Measurements from ENCODE around the gene GPRC5B.

The GPRC5B gene

DNA sequence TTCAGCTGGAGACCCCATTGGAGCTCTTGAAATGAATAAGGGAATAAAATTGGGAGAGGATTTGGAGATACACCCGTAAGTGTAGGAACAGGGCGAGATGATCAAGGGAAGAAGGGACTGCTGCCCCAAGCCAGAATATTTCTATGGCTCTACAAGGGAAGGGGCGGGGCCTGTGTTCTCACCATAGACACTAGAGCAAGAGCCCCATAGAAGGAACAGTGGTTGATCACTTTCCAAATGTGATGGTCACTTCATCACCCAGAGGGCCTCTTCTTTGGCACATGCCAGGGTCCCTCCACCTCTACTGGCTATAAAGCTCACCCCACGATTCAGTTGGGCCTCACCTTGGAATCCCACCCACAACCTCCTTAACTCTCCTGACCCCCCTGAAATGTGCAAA is 25.0 kb downstream of the GPRC5B start:
- Histone ChIP-seq H3K9me3 (ENCODE audit: control insufficient read depth in 1 of 2, low read length in 2 of 2) (no peaks in the 10 kb centered on the region), H3K4me1 (ENCODE audit: control insufficient read depth in 1 of 2, insufficient read depth in 2 of 2, low read length in 2 of 2) (no peaks in the 10 kb centered on the region), H3K9ac (ENCODE audit: low read depth in 1 of 2, low read length in 2 of 2) (no peak overlapping the region), H3K27me3 (ENCODE audit: control insufficient read depth in 1 of 2, insufficient read depth in 2 of 2, low read length in 2 of 2) (no peaks in the 10 kb centered on the region), H3K36me3 (ENCODE audit: control insufficient read depth in 1 of 2, insufficient read depth in 2 of 2, low read length in 2 of 2) (peaks cover 0 to 4% of the 10 kb centered on the region in 2 donors), H3K4me3 (ENCODE audit: low read depth in 1 of 2, low read length in 2 of 2) (no peak overlapping the region), H3K27ac (ENCODE audit: low read depth, low read length) (no peak overlapping the region)

DNA sequence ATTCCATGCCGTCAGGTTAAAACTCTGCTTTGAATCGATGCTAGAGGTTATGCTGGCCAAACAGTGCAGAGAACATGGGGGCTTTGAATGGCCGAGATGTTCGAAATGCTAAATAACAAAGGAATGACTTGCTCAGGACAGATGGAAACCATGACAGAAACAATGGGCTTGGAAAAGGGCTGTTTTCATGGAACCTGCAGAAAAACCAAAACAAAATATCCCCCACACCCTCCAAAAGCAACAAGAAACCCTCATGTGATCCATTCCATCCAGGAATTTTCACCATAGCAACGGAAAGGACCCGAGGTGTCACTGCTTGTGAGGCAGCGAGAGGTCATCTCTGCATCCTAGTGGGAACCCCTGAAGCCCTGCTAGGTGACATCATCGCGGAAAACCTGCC is 25.5 kb downstream of the GPRC5B start:
- Histone ChIP-seq H3K27me3 (ENCODE audit: control insufficient read depth in 1 of 2, insufficient read depth in 2 of 2, low read length in 2 of 2) (no peaks in the 10 kb centered on the region), H3K9ac (ENCODE audit: low read depth in 1 of 2, low read length in 2 of 2) (no peak overlapping the region), H3K4me1 (ENCODE audit: control insufficient read depth in 1 of 2, insufficient read depth in 2 of 2, low read length in 2 of 2) (no peaks in the 10 kb centered on the region), H3K9me3 (ENCODE audit: control insufficient read depth in 1 of 2, low read length in 2 of 2) (no peaks in the 10 kb centered on the region), H3K27ac (ENCODE audit: low read depth, low read length) (no peak overlapping the region), H3K4me3 (ENCODE audit: low read depth in 1 of 2, low read length in 2 of 2) (no peak overlapping the region), H3K36me3 (ENCODE audit: control insufficient read depth in 1 of 2, insufficient read depth in 2 of 2, low read length in 2 of 2) (peaks cover 0 to 4% of the 10 kb centered on the region in 2 donors)

DNA sequence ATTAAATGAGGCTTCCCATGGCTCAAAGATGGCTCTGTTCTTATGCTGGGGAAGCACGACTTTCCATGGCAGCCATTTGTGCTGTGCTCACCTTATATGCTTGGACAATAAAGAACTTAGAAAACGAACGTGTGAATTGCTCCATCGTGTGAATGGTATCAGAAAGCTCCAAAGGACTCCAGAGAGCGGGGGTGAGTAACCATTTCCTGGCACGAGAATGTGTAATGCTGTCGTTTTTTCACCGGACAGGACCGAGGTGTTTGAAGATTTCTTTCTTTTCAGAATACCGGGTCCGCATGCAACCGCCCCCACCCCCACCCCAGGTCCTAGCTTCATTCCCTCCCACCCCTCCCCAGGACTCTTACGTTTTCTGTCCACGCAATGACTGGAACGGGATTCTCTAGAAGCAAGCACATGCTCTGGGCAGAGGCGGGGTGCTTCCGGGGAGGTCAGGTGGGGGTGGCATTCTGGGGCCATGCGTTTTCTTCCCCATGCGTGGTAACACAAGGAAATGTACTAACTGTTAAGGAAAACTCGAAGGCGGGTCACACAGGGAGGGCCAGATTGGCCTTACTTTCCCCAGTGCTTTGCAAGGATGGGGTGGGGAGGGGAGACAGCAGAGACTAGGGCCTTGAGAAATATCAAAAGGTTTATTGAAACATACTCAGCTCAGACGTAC is 26.2 kb downstream of the GPRC5B start:
- Histone ChIP-seq H3K9ac (ENCODE audit: low read depth in 1 of 2, low read length in 2 of 2) (no peak overlapping the region), H3K27ac (ENCODE audit: low read depth, low read length) (no peak overlapping the region), H3K4me3 (ENCODE audit: low read depth in 1 of 2, low read length in 2 of 2) (no peak overlapping the region), H3K27me3 (ENCODE audit: control insufficient read depth in 1 of 2, insufficient read depth in 2 of 2, low read length in 2 of 2) (no peaks in the 10 kb centered on the region), H3K36me3 (ENCODE audit: control insufficient read depth in 1 of 2, insufficient read depth in 2 of 2, low read length in 2 of 2) (peaks cover 0 to 4% of the 10 kb centered on the region in 2 donors), H3K9me3 (ENCODE audit: control insufficient read depth in 1 of 2, low read length in 2 of 2) (no peaks in the 10 kb centered on the region), H3K4me1 (ENCODE audit: control insufficient read depth in 1 of 2, insufficient read depth in 2 of 2, low read length in 2 of 2) (no peaks in the 10 kb centered on the region)

DNA sequence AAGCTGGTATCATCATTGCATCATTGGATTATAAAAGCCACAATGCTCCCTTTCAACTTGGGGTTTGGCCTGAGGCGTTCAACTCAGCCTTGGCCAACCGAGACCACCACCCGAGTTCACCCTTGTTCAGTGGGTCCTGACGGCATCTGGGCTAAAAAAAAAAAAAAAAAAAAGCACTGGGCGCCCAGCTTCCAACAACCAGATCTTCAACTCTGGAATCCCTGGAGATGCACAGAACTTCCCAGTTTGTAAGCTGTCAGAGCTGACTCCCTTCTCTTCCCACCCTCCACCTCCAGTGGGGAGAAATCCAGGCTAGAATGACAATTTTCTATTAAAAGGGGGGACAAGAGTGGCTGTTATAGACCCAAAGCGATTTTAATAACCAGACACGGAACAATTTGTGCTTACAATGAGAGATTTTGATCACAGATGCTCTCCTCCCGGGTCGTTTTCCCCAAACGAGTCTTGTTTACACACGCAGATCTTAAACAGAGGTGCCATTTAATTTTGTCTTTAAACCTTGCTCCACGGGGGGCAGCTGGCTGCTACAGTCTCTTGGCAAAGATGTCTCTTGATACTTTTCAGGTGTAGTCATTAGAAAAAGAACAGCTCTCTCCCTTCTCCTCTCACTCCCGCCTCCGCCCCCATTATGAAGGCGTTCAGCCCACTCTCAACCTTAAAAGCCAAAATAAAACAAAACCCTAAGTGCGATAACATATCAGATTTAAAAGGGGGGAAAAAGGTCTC is 26.9 kb downstream of the GPRC5B start:
- H3K27ac ChIP-seq (ENCODE audit: low read depth, low read length), result no peak overlapping the region
- no peak overlapping the region for H3K9ac ChIP-seq (ENCODE audit: low read depth in 1 of 2, low read length in 2 of 2)

DNA sequence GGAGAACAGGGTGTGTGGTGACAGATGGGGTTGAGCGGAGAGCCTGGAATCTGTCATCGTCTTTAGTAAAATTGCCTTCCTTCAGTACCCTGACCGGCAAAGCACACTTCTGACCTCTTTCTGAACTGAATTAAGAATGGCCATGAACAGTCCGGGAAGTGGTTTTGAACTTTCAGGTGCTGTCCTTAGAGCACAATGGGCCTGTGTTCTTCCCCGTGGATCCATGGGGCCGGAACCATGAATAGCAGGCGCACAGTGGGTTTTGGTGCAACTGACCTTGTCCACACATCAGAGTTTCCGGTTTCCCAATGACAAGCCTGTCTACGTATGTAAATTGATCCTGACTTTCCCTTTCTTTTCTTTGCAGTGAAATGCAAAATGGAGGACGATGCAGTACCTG is 28.5 kb downstream of the GPRC5B start:
- H3K27ac ChIP-seq (ENCODE audit: low read depth, low read length), result no peak overlapping the region
- no peaks in the 10 kb centered on the region for H3K27me3 ChIP-seq (ENCODE audit: control insufficient read depth in 1 of 2, insufficient read depth in 2 of 2, low read length in 2 of 2)
- no peaks in the 10 kb centered on the region for H3K4me1 ChIP-seq (ENCODE audit: control insufficient read depth in 1 of 2, insufficient read depth in 2 of 2, low read length in 2 of 2)
- H3K36me3 ChIP-seq (ENCODE audit: control insufficient read depth in 1 of 2, insufficient read depth in 2 of 2, low read length in 2 of 2), result peaks cover 0 to 4% of the 10 kb centered on the region in 2 donors
- no peak overlapping the region for H3K4me3 ChIP-seq (ENCODE audit: low read depth in 1 of 2, low read length in 2 of 2)
- H3K9ac ChIP-seq (ENCODE audit: low read depth in 1 of 2, low read length in 2 of 2), result no peak overlapping the region
- H3K9me3 ChIP-seq (ENCODE audit: control insufficient read depth in 1 of 2, low read length in 2 of 2), result no peaks in the 10 kb centered on the region

More for the DNA sequence above, 26.9 kb downstream of the GPRC5B start:
- H3K9me3 ChIP-seq (ENCODE audit: control insufficient read depth in 1 of 2, low read length in 2 of 2), result no peaks in the 10 kb centered on the region
- H3K4me1 ChIP-seq (ENCODE audit: control insufficient read depth in 1 of 2, insufficient read depth in 2 of 2, low read length in 2 of 2), result no peaks in the 10 kb centered on the region
- no peaks in the 10 kb centered on the region for H3K27me3 ChIP-seq (ENCODE audit: control insufficient read depth in 1 of 2, insufficient read depth in 2 of 2, low read length in 2 of 2)
- H3K36me3 ChIP-seq (ENCODE audit: control insufficient read depth in 1 of 2, insufficient read depth in 2 of 2, low read length in 2 of 2), result peaks cover 0 to 4% of the 10 kb centered on the region in 2 donors
- H3K4me3 ChIP-seq (ENCODE audit: low read depth in 1 of 2, low read length in 2 of 2), result no peak overlapping the region

DNA sequence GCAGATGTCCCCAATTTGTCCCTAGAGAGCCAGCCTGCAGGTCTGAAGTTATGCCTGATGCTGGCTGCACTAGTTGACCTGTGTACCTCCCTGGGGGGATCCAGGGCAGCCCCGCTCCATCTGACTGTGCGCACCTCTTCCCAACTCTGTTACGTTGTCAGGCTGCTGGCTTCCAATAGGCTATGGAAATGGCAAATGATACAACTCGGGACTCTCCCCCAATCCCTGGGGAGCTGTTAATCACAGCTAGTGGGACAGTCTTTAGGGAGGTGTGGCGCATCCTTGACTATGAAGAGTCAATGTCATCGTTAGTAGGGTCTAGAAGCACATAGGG is 30.1 kb downstream of the GPRC5B start:
- Histone ChIP-seq H3K9ac (ENCODE audit: low read depth in 1 of 2, low read length in 2 of 2) (no peak overlapping the region), H3K4me1 (ENCODE audit: control insufficient read depth in 1 of 2, insufficient read depth in 2 of 2, low read length in 2 of 2) (no peaks in the 10 kb centered on the region), H3K27me3 (ENCODE audit: control insufficient read depth in 1 of 2, insufficient read depth in 2 of 2, low read length in 2 of 2) (no peaks in the 10 kb centered on the region), H3K4me3 (ENCODE audit: low read depth in 1 of 2, low read length in 2 of 2) (no peak overlapping the region), H3K27ac (ENCODE audit: low read depth, low read length) (no peak overlapping the region), H3K9me3 (ENCODE audit: control insufficient read depth in 1 of 2, low read length in 2 of 2) (no peaks in the 10 kb centered on the region), H3K36me3 (ENCODE audit: control insufficient read depth in 1 of 2, insufficient read depth in 2 of 2, low read length in 2 of 2) (no peaks in the 10 kb centered on the region)

DNA sequence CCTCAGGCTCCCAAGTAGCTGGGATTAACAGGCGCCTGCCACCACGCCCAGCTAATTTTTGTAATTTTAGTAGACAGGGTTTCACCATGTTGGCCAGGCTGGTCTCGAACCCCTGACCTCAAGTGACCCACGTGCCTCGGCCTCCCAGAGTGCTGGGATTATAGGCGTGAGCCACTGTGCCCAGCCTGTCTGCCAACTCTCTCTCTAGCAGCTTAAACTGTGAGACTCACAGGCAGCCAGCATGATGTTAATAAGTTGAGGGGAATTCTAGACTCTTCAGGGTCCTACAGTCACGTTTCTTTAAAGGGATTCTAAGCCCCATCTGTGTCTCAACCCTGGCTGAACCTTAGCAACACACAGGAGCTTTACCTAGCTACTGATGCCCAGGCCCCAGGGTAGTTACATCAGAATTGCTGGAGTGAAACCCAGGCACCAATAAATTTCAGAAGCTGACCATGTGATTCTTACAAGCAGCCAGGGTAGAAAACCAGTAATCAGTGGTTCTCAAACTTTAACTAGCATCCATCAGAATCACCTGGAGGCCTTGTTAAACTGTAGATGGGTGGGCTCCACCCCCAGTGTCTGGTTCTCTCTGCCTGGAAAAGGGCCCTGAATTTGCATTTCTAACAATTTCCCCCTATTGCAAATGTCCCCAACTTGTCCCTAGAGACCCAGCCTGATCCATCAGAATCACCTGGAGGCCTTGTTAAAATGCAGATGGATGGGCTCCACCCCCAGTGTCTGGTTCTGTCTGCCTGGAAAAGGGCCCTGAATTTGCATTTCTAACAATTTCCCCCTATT is 30.7 kb downstream of the GPRC5B start:
- no peaks in the 10 kb centered on the region for H3K36me3 ChIP-seq (ENCODE audit: control insufficient read depth in 1 of 2, insufficient read depth in 2 of 2, low read length in 2 of 2)
- H3K9ac ChIP-seq (ENCODE audit: low read depth in 1 of 2, low read length in 2 of 2), result no peak overlapping the region
- H3K9me3 ChIP-seq (ENCODE audit: control insufficient read depth in 1 of 2, low read length in 2 of 2), result no peaks in the 10 kb centered on the region
- no peak overlapping the region for H3K4me3 ChIP-seq (ENCODE audit: low read depth in 1 of 2, low read length in 2 of 2)
- H3K27me3 ChIP-seq (ENCODE audit: control insufficient read depth in 1 of 2, insufficient read depth in 2 of 2, low read length in 2 of 2), result no peaks in the 10 kb centered on the region
- no peak overlapping the region for H3K27ac ChIP-seq (ENCODE audit: low read depth, low read length)
- H3K4me1 ChIP-seq (ENCODE audit: control insufficient read depth in 1 of 2, insufficient read depth in 2 of 2, low read length in 2 of 2), result no peaks in the 10 kb centered on the region

DNA sequence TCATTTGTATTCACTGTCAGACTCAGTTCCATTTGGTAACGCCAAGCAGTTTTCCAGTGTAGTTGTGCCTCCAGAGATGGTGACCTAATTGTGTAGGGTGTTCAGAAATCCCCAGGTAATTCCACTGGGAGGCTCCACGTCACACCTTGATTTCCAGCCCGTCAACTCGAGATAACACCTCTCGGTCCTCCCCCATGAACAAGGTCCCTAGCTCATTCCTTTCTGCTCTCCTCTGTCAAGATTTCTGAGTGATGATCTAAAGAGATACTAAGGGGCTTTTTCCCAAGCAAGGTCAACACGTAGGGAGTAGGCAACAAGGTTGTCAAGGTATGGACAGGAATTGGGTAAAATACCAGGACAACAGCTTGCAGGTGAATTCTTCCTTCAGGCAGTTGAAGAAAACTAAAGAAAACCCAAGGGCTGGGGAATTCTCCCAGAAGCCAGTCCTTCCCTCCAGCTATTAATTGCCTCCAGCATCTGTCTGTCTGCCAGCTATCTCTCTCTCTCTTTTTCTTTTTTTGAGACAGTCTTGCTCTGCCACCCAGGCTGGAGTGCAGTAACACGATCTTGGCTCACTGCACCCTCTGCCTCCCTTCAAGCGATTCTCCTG is 31.4 kb downstream of the GPRC5B start:
- H3K27ac ChIP-seq (ENCODE audit: low read depth, low read length), result no peak overlapping the region
- H3K4me1 ChIP-seq (ENCODE audit: control insufficient read depth in 1 of 2, insufficient read depth in 2 of 2, low read length in 2 of 2), result no peaks in the 10 kb centered on the region
- no peaks in the 10 kb centered on the region for H3K9me3 ChIP-seq (ENCODE audit: control insufficient read depth in 1 of 2, low read length in 2 of 2)
- H3K4me3 ChIP-seq (ENCODE audit: low read depth in 1 of 2, low read length in 2 of 2), result no peak overlapping the region
- H3K36me3 ChIP-seq (ENCODE audit: control insufficient read depth in 1 of 2, insufficient read depth in 2 of 2, low read length in 2 of 2), result no peaks in the 10 kb centered on the region
- no peak overlapping the region for H3K9ac ChIP-seq (ENCODE audit: low read depth in 1 of 2, low read length in 2 of 2)
- H3K27me3 ChIP-seq (ENCODE audit: control insufficient read depth in 1 of 2, insufficient read depth in 2 of 2, low read length in 2 of 2), result no peaks in the 10 kb centered on the region

DNA sequence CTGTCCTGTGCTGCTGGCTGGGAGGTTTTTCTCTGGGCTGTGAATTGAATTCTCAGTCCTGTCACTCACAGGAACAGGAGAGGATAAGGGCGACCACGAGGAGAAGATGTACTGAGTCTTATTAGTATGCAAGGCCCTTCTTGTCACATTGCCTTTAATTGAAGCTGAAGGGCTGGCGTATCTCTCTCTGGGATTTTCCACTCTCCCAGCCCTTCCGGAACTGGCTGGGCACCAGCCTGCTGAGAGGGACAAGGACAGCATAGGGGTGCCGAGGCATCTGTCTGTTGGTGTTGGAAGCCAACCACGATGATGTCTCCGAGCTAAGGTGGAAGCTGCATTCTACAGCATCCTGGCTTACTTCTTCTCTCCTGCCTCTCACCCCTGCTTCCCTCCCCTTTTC is 33.2 kb downstream of the GPRC5B start:
- H3K4me1 ChIP-seq (ENCODE audit: control insufficient read depth in 1 of 2, insufficient read depth in 2 of 2, low read length in 2 of 2), result no peaks in the 10 kb centered on the region
- H3K27ac ChIP-seq (ENCODE audit: low read depth, low read length), result no peak overlapping the region
- H3K9ac ChIP-seq (ENCODE audit: low read depth in 1 of 2, low read length in 2 of 2), result no peak overlapping the region
- H3K4me3 ChIP-seq (ENCODE audit: low read depth in 1 of 2, low read length in 2 of 2), result no peak overlapping the region
- H3K27me3 ChIP-seq (ENCODE audit: control insufficient read depth in 1 of 2, insufficient read depth in 2 of 2, low read length in 2 of 2), result no peaks in the 10 kb centered on the region
- H3K36me3 ChIP-seq (ENCODE audit: control insufficient read depth in 1 of 2, insufficient read depth in 2 of 2, low read length in 2 of 2), result no peaks in the 10 kb centered on the region
- no peaks in the 10 kb centered on the region for H3K9me3 ChIP-seq (ENCODE audit: control insufficient read depth in 1 of 2, low read length in 2 of 2)

Measured in duodenal mucosa (tissue), 2 donors.